MM.1S (cell line): ENCODE measurements around the gene ST6GALNAC6.
A peak's percentile ranks its signal among the peaks of the same experiment; 100 is the strongest.

ENCODE experiments used
- DNase-seq: peaks from one replicate; pipeline ENCODE4 v3.0.0-alpha.2; 2015
- H2AFZ ChIP-seq: fragments of 300-600 bp; sonication (generic); 2 replicates; pipeline ENCODE4 v1.6.0; 2016; ENCODE audit warnings: antibody characterized with exemption, low read length
- H3F3A ChIP-seq: fragments of 300-600 bp; sonication (generic); 2 replicates; pipeline ENCODE4 v1.6.1; 2016; ENCODE audit warnings: mild to moderate bottlenecking, antibody characterized with exemption, low read length, moderate library complexity, mixed read lengths; ENCODE audit not compliant: insufficient read depth
- H3K27ac ChIP-seq: fragments of 300-600 bp; sonication (generic); 2 replicates; pipeline ENCODE4 v1.5.1; 2016; ENCODE audit warnings: mild to moderate bottlenecking, low read length
- H3K27me3 ChIP-seq: fragments of 300-600 bp; sonication (generic); replicated peaks from 2 replicates; pipeline ENCODE4 v1.6.0; 2016; ENCODE audit warnings: low read length; ENCODE audit not compliant: insufficient read depth
- H3K36me3 ChIP-seq: fragments of 300-600 bp; sonication (generic); replicated peaks from 2 replicates; pipeline ENCODE4 v1.6.1; 2016; ENCODE audit warnings: mild to moderate bottlenecking, low read length, mixed read lengths; ENCODE audit not compliant: insufficient read depth
- H3K4me1 ChIP-seq: fragments of 300-600 bp; sonication (generic); 2 replicates; pipeline ENCODE4 v1.6.1; 2016; ENCODE audit warnings: low read length, mixed read lengths
- H3K4me2 ChIP-seq: fragments of 300-600 bp; sonication (generic); 2 replicates; pipeline ENCODE4 v1.6.0; 2016; ENCODE audit warnings: low read depth, low read length
- H3K4me3 ChIP-seq: fragments of 300-600 bp; sonication (generic); 2 replicates; pipeline ENCODE4 v1.5.1; 2016; ENCODE audit warnings: low read length, mixed read lengths
- H3K79me2 ChIP-seq: fragments of 300-600 bp; sonication (generic); 2 replicates; pipeline ENCODE4 v1.6.1; 2016; ENCODE audit warnings: mixed run types, low read length, mixed read lengths
- H3K9ac ChIP-seq: fragments of 300-600 bp; sonication (generic); 2 replicates; pipeline ENCODE4 v1.6.1; 2016; ENCODE audit warnings: low read length, mixed read lengths
- H3K9me2 ChIP-seq: fragments of 300-600 bp; sonication (generic); replicated peaks from 2 replicates; pipeline ENCODE4 v1.6.1; 2016; ENCODE audit warnings: mild to moderate bottlenecking, low read length, mixed read lengths; ENCODE audit not compliant: insufficient read depth
- H3K9me3 ChIP-seq: fragments of 300-600 bp; sonication (generic); replicated peaks from 2 replicates; pipeline ENCODE4 v1.6.1; 2016; ENCODE audit warnings: mild to moderate bottlenecking, low read length, mixed read lengths; ENCODE audit not compliant: insufficient read depth
- H4K20me1 ChIP-seq: fragments of 300-600 bp; sonication (generic); 2 replicates; pipeline ENCODE4 v1.6.1; 2016; ENCODE audit warnings: mild to moderate bottlenecking, low read length, moderate library complexity, mixed read lengths; ENCODE audit not compliant: insufficient read depth
- CTCF ChIP-seq: fragments of 300-600 bp; sonication (generic); IDR thresholded peaks from 2 replicates; pipeline ENCODE4 v1.5.1; 2016; ENCODE audit warnings: antibody characterized with exemption, low read length, mixed read lengths
- EZH2 ChIP-seq: fragments of 300-600 bp; sonication (generic); optimal IDR thresholded peaks from 2 replicates; pipeline ENCODE3; 2017; ENCODE audit warnings: low read depth, mild to moderate bottlenecking, antibody characterized with exemption, low read length, mixed read lengths
- EZH2phosphoT487 ChIP-seq: fragments of 300-600 bp; sonication (generic); IDR thresholded peaks from 2 replicates; pipeline ENCODE4 v1.6.1; 2018; ENCODE audit warnings: antibody characterized with exemption, low read length

Gene ST6GALNAC6

DNA sequence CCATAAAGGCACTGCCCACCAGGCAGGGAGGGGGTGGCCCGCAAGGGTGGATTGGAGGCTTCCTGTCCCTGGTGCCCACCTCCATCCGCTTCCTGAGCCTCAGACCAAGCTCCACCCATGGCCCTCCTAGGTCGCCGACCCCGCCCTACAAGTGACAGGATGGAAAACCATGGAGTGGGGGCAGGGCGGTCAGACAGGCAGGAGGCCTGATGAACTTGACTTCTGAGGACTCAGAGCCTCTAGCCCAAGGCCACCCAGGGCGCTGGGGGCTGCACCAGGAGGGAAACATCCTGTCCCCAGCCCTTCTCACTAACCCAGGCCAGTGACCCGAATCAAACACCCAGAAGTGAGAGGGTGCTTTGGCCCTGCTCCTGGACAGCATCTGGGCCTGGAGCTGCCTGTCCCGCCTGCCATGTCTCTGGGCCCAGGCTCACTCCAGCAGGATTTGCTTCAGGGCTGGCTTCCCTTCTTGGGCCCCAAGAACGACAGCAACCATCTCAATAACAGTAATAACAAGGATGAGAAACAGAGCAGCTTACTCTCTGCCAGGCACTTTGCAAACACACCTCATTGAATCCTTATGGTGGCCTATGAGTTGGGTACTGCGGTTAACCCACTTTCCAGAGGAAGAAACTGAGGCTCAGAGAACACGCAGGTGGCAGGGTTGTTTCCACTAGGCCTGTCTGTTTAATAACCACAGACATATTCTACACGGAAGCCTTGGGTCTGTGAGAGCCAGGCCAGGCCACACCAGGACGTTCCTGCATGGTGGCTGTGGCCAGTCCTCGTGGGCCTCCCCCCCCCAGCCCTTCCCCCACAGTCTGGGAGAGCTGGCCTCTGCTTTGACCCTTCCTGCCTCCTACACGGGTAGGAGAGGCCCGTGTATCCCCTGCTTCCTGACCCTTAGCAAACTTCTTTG lies 4.4 kb upstream of the ST6GALNAC6 start:
- TF ChIP-seq CTCF (no peak), EZH2phosphoT487 (no peak), EZH2 (no peak)
- Histone ChIP-seq H4K20me1 (no peaks in the 10 kb centered on the region), H3K9me3 (no peaks in the 10 kb centered on the region), H3F3A (no peaks in the 10 kb centered on the region), H3K9me2 (no peaks in the 10 kb centered on the region), H3K4me3 (no peak overlapping the region), H3K27ac (no peak overlapping the region), H3K79me2 (0 out of 2 replicates have a peak, but pooled peaks cover 6% of the 10 kb centered on the region), H3K4me1 (no peaks in the 10 kb centered on the region; the same call in 1 of the 2 replicates), H2AFZ (no peak overlapping the region), H3K9ac (no peak overlapping the region), H3K4me2 (no peak overlapping the region), H3K36me3 (peaks cover 7% of the 10 kb centered on the region; the same call in 1 of the 2 replicates), H3K27me3 (no peaks in the 10 kb centered on the region)
- no peak for DNase-seq

GRCh38 chr9:127898433-127899127 lies 823 bp downstream of the ST6GALNAC6 start:
- H3K4me2 ChIP-seq: peak overlapping the region; percentile 92
- peak overlapping the region; percentile 71 for H2AFZ ChIP-seq
- no peaks in the 10 kb centered on the region for H3K27me3 ChIP-seq
- no peaks in the 10 kb centered on the region for H3K79me2 ChIP-seq
- no peak for DNase-seq
- TF ChIP-seq EZH2phosphoT487 (no peak), CTCF (no peak), EZH2 (no peak)
- no peaks in the 10 kb centered on the region; the same call in 1 of the 2 replicates for H3K4me1 ChIP-seq
- H3K36me3 ChIP-seq: no peaks in the 10 kb centered on the region
- H3K4me3 ChIP-seq: peak overlapping the region; percentile 82
- H3F3A ChIP-seq: 0 out of 2 replicates have a peak, but pooled peaks cover 4% of the 10 kb centered on the region
- no peak overlapping the region for H3K27ac ChIP-seq
- H3K9me3 ChIP-seq: no peaks in the 10 kb centered on the region
- peak overlapping the region; percentile 82 for H3K9ac ChIP-seq
- no peaks in the 10 kb centered on the region for H4K20me1 ChIP-seq
- no peaks in the 10 kb centered on the region for H3K9me2 ChIP-seq

DNA sequence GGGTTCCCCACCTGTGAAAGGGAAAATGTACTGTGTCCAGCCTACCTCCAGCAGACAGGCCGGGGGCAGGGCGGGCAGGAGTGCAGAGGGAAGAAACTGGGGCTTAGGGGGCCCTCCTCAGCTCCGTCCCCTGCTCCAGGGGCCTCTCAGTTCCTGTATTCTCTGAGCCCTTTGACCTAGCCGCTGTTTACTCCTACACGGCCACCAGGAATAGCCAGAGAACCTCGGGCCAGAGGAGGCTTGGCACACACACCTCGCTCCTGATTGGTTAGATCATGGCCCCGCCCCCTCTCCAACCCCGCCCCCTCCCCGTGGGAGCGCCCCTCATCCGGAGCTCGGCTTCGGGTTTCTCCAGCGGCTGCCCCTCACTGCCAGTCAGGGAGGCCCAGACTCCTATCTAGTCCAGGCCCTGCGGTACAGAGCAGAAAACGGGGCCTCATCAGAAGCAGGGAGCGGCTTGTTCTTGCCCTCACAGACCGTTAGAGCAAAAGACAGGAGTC lies 2.2 kb downstream of the ST6GALNAC6 start:
- Histone ChIP-seq H3K4me1 (no peaks in the 10 kb centered on the region; the same call in 1 of the 2 replicates), H3K9me3 (no peaks in the 10 kb centered on the region), H3K9me2 (no peaks in the 10 kb centered on the region), H2AFZ (no peak overlapping the region), H3K4me2 (no peak overlapping the region), H3K27ac (no peak overlapping the region), H3K79me2 (no peaks in the 10 kb centered on the region), H4K20me1 (no peaks in the 10 kb centered on the region), H3K27me3 (no peaks in the 10 kb centered on the region), H3K36me3 (no peaks in the 10 kb centered on the region), H3K9ac (no peak overlapping the region), H3K4me3 (no peak overlapping the region), H3F3A (0 out of 2 replicates have a peak, but pooled peaks cover 4% of the 10 kb centered on the region)
- TF ChIP-seq CTCF (no peak), EZH2phosphoT487 (no peak), EZH2 (no peak)
- DNase-seq: no peak
